Gastrocnemius medialis (tissue), 4 donors: ENCODE results near the gene SUPT3H.

ENCODE experiments used
- CTCF ChIP-seq, 5 experiments: fragments of 450-650 bp in 3 of 5; fragments of 200-600 bp in 2 of 5; sonication (generic) in 2 of 5; IDR thresholded peaks in 4 of 5; conservative IDR thresholded peaks in 1 of 5; 1 replicate in 4 of 5; 2 replicates in 1 of 5; pipeline ENCODE4 v1.5.1; 2016 to 2019; ENCODE audit warnings: antibody characterized with exemption in 5 of 5, mild to moderate bottlenecking in 3 of 5, moderate library complexity in 3 of 5
- POLR2A ChIP-seq, 2 donors: fragments of 450-650 bp; IDR thresholded peaks; one replicate each; pipeline ENCODE4 v1.6.1; 2017; ENCODE audit warnings: antibody characterized with exemption in 2 of 2, mild to moderate bottlenecking in 2 of 2, moderate library complexity in 2 of 2

- TF ChIP-seq CTCF (IDR thresholded peaks at IDR 0.05 in 4 of 5, conservative IDR thresholded peaks at IDR 0.05 in 1 of 5) (no peak), POLR2A (IDR thresholded peaks at IDR 0.05) (no peak)
These were observed 268.2 kb downstream of the SUPT3H start for GRCh38 chr6:45109551-45109950.
